Colonic mucosa (tissue), 4 donors: ENCODE results near the gene PDPR. TPM values are rescaled to one million over a fixed set of nuclear protein-coding genes. Genes with fewer than 3 reads are reported as not detected.
A peak's percentile ranks its signal among the peaks of the same experiment; 100 is the strongest.
"Not testable (repeated sequence)": the region's sequence is repeated elsewhere in the genome, so short reads cannot be mapped to it uniquely, and the experiment has no call there.

Experiments
- DNase-seq: peaks from one replicate; pipeline ENCODE4 v3.0.0-alpha.2; 2020
- H3K27ac ChIP-seq: fragments of 200-600 bp; one replicate; pipeline ENCODE4 v1.8.0; 2021
- H3K27me3 ChIP-seq: fragments of 200-600 bp; one replicate; pipeline ENCODE4 v1.8.0; 2021
- H3K36me3 ChIP-seq: fragments of 200-600 bp; one replicate; pipeline ENCODE4 v1.8.0; 2021
- H3K4me1 ChIP-seq: fragments of 200-600 bp; one replicate; pipeline ENCODE4 v1.8.0; 2021; ENCODE audit warnings: mild to moderate bottlenecking
- H3K4me3 ChIP-seq: fragments of 200-600 bp; one replicate; pipeline ENCODE4 v1.8.0; 2021
- H3K9ac ChIP-seq, 2 donors: one replicate each; pipeline ENCODE4 v1.7.0; 2013; ENCODE audit warnings: control low read depth in 2 of 2, low read depth in 2 of 2, low read length in 2 of 2
- H3K9me3 ChIP-seq: fragments of 200-600 bp; one replicate; pipeline ENCODE4 v1.8.0; 2021
- intact Hi-C: fragments of 100-400 bp; cut with DNase I; formaldehyde crosslinking; loops from one replicate; pipeline ENCODE4 v1.14.1; 2022
- total RNA-seq, 2 donors: library from RNA; stranded (reverse); fragmentation: NEBNext Ultra II Directional in 1 of 2; extraction: Animal tissue kit (Norgen Biotek cat#: 25700) in 1 of 2; gene quantifications; one replicate each; pipeline ENCODE4 v1.2.1, GENCODE V29; 2021
- donor health status: healthy.
- donor health status: DM: no; HTN: no; CAD: no.
- donor health status: DM: no; HTN: no; CAD: no.

Gene PDPR
- total RNA-seq: 10 to 100 TPM; 13.7 to 18.9 TPM

DNA sequence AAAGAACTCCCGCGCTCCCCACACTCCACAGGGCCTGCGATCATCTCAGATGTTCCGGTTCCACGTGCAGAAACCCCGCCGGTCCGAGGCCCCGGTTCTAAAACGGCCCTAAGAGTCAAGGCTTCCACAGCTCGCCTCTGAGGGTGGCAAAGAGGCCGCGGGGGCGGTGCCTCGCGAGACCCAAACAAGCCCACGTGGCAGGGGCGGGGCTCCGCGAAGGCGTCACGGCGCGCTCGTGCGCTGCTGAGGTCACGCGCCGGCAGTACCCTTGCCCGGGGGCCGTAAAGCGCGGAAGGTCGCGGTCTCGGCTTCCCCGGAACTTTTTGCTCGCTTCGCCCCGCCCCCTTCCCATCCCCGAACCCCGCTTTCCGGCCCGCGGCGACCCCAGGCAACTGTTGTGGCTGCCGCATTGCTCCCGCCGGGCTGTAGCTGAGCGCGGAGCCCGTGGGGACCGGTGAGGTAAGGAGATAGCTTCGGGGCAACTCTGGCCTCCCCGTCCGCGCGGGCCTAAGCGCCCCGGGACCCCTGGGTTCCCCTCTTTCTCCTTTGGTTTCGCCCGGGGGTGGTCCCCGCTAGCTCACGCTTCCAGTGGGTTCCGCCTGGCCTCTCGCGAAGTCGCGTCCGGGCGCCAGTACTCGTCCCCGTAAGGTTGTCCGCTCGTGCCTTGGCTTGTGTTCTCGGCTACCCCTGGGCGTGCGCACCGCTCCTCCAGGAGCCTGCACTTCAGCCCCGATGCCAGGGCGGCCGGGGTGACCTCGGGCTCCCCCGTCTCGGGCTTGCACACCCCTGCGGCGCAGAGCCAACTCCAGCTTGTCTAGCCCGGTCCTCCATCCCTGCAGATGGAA, at the start of gene PDPR:
TSS of gene PDPR (plus strand) at position 351 of the 845 bp plus-strand sequence. CDS start 6,161 bp downstream, outside the sequence.
- H3K4me1 ChIP-seq, H3K27me3 ChIP-seq, H3K9me3 ChIP-seq, intact Hi-C loops, H3K36me3 ChIP-seq: not testable (repeated sequence)
- peak within 1 kb of the TSS; percentile 46 to 76 for H3K9ac ChIP-seq
- H3K4me3 ChIP-seq: peak within 1 kb of the TSS; percentile 67
- DNase-seq: peak; percentile 94
- peak within 1 kb of the TSS; percentile 17 for H3K27ac ChIP-seq

DNA sequence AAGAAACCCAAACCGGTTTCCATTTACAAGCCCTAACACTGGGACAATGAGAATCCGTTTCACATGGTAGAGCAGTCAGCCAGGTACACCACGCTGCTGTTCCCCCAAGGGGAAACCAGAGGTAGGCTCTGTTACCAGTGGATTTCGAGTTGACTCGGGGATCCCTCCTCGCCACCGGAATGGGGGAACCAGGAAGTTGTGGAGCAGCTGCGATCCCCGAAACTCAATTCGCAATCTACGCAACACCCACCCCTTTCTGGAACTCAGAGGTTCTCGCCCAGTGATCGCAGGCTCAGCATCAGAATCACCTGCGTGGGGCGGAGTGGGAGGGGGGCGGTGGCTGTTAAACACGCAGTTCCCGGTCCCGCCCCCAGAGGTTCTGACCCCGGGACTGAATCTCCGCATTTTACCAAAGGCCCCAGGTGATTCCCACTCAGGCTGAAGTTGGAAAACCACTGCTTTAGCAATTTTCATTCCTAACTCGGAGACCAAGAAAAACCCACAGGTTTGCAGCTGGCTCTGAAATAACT, 49.2 kb upstream of the PDPR start:
- H3K4me1 ChIP-seq, H3K36me3 ChIP-seq, intact Hi-C loops, H3K9me3 ChIP-seq, H3K27me3 ChIP-seq: not testable (repeated sequence)
- peak overlapping the region; percentile 73 for H3K27ac ChIP-seq
- peak; percentile 75 for DNase-seq
- peak overlapping the region; percentile 67 for H3K4me3 ChIP-seq
- H3K9ac ChIP-seq: peak overlapping the region; percentile 54 to 79

DNA sequence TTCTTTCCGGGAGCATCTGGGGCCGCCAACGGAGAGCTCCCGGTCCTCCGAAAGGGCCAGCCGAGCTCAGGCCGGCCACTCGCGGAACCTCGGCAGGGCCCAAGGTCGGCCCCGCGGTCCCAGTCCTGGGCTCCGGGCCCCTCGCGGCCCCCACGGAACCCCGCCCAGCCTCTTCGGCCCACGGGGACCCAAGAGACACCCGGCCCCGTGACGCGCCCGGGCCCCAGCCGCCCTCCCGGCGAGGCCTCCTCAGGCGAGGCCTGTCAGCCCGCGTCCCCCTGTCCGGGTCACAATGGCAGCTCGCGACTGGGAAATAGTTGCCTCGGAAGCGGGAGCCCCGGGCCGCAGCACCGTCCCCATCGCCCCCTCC, 48.8 kb upstream of the PDPR start:
- DNase-seq, H3K36me3 ChIP-seq, H3K27me3 ChIP-seq, H3K4me1 ChIP-seq, intact Hi-C loops, H3K9me3 ChIP-seq: not testable (repeated sequence)
- peak overlapping the region; percentile 73 for H3K27ac ChIP-seq
- peak overlapping the region; percentile 67 for H3K4me3 ChIP-seq
- peak overlapping the region; percentile 54 to 79 for H3K9ac ChIP-seq

GRCh38 chr16:70065746-70066658, 48.1 kb upstream of the PDPR start:
- H3K9me3 ChIP-seq, H3K4me1 ChIP-seq, H3K36me3 ChIP-seq, H3K27me3 ChIP-seq, intact Hi-C loops: not testable (repeated sequence)
- H3K9ac ChIP-seq: peak overlapping the region; percentile 54 to 79
- peak overlapping the region; percentile 67 for H3K4me3 ChIP-seq
- peak; percentile 94 for DNase-seq
- peak overlapping the region; percentile 73 for H3K27ac ChIP-seq

DNA sequence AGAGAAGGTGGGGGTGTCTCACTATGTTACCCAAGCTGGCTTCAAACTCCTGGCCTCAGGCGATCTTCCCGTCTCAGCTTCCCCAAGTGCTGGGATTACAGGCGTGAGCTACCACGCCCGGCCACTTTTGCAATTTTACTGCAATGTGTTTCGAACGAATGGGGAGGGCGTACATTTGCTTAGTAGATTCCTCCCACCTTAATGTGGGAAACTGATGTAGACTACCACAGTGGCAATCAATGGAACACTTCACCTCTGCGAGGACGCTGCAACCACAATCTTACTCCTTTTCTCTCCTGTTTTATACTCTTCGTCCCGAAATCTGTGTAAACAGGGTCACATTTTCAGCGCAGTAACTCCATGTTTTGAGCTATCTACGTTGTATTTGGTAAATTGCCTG, 47.4 kb upstream of the PDPR start:
- H3K4me1 ChIP-seq, H3K9me3 ChIP-seq, intact Hi-C loops, H3K27ac ChIP-seq, H3K9ac ChIP-seq, H3K36me3 ChIP-seq, H3K4me3 ChIP-seq, H3K27me3 ChIP-seq: not testable (repeated sequence)
- DNase-seq: peak; percentile 48

DNA sequence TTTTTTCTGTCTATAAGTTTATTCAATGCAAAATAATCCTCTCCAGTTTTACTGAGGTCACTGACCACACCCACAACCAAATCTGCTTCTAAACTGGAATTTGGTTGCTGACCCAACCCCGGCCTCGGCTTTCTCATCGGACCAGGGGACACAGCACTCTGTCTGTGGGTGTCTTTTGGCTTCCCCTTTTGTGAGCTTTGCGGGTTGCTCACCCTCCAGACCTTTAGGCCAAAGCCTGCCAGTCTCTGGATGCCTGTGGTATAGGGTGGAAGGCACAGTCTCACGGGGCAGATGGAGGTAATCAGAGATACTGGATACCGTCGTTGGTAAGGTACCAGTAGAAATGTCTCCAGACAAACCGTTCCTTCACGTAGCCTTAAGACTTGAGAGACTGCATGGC, 35.1 kb upstream of the PDPR start:
- H3K4me3 ChIP-seq, H3K9ac ChIP-seq, intact Hi-C loops, H3K9me3 ChIP-seq, H3K36me3 ChIP-seq, H3K27ac ChIP-seq, H3K27me3 ChIP-seq, DNase-seq, H3K4me1 ChIP-seq: not testable (repeated sequence)

GRCh38 chr16:70081219-70081618, 32.9 kb upstream of the PDPR start:
- intact Hi-C loops: not testable (repeated sequence)

DNA sequence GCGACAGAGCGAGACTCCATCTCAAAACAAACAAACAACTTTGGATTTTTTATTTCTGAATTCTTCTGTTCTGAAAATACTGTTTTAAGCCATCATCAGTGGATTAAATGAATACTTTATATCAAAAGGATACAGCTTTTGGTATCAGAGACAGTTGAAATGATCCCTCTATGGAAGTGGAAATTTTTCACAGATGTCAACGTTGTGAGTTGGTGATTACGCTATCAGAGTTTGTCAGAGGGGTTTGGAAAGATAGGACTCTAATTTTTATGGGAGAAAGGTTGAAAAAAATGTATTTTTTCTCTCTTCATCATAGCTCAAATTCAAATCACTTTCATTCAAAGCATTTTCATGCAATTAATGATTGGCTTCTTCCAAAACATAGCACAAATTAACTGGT, 30.2 kb upstream of the PDPR start:
- H3K27ac ChIP-seq, H3K9ac ChIP-seq, H3K27me3 ChIP-seq, DNase-seq, H3K9me3 ChIP-seq, H3K36me3 ChIP-seq, H3K4me3 ChIP-seq, intact Hi-C loops, H3K4me1 ChIP-seq: not testable (repeated sequence)

More at GRCh38 chr16:70081219-70081618, 32.9 kb upstream of the PDPR start:
- H3K36me3 ChIP-seq, H3K27ac ChIP-seq, H3K4me3 ChIP-seq, H3K9ac ChIP-seq, H3K9me3 ChIP-seq, H3K4me1 ChIP-seq, DNase-seq, H3K27me3 ChIP-seq: not testable (repeated sequence)

- H3K27ac ChIP-seq: not testable (repeated sequence)
Measured at GRCh38 chr16:70088160-70088559, 26.0 kb upstream of the PDPR start.

DNA sequence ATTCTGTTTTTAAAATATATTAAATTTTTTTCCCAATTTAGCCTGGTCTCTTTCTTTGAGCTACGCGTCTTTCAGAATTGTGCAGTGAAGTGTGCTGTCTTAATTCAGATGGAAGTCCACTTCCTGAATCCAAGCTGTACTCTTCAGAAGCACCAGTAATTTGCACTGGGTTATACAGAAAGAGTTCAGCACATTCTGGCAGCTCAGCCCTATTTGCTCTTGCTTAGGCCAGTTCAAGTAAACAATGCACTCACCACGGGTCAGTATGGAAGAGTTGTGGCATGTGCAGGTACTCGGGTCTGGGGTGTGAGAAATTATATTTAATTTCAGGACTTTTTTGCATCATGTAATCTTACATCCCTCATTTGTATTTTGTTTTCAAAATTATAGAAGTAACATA, 25.3 kb upstream of the PDPR start:
- H3K9ac ChIP-seq, H3K4me1 ChIP-seq, H3K9me3 ChIP-seq, H3K27ac ChIP-seq, intact Hi-C loops, DNase-seq, H3K4me3 ChIP-seq, H3K36me3 ChIP-seq, H3K27me3 ChIP-seq: not testable (repeated sequence)

More at GRCh38 chr16:70088160-70088559, 26.0 kb upstream of the PDPR start:
- intact Hi-C loops, H3K27me3 ChIP-seq, H3K4me1 ChIP-seq, H3K9ac ChIP-seq, H3K4me3 ChIP-seq, DNase-seq, H3K36me3 ChIP-seq, H3K9me3 ChIP-seq: not testable (repeated sequence)

- H3K36me3 ChIP-seq, intact Hi-C loops, H3K4me1 ChIP-seq, H3K9me3 ChIP-seq, H3K27ac ChIP-seq, H3K9ac ChIP-seq, H3K4me3 ChIP-seq, H3K27me3 ChIP-seq, DNase-seq: not testable (repeated sequence)
Measured at GRCh38 chr16:70089289-70089688, 24.8 kb upstream of the PDPR start.

DNA sequence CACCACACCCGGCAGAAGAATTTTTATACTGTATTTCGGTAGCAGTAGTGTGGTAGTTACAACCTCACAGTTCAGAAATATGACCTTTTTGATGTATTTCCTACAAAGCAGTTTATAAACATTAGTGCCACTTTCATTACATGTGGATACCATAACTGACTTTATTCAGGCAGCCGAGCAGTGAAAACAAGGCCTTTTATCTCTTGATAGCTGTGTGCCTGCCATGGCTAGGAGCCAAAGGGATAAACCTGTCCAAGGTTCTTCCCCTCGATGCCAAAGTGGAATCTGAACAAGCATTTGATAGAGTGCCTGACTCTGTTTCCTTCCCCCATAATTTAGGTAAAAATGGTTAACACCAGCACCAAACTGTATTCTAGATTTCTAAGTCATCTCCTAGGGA, 23.0 kb upstream of the PDPR start:
- H3K9me3 ChIP-seq, H3K9ac ChIP-seq, H3K27me3 ChIP-seq, H3K27ac ChIP-seq, H3K36me3 ChIP-seq, H3K4me1 ChIP-seq, intact Hi-C loops, H3K4me3 ChIP-seq: not testable (repeated sequence)
- DNase-seq: peak; percentile 59

GRCh38 chr16:70094096-70094495, 20.0 kb upstream of the PDPR start:
- H3K9me3 ChIP-seq, DNase-seq, H3K4me3 ChIP-seq, H3K36me3 ChIP-seq, intact Hi-C loops, H3K27me3 ChIP-seq, H3K4me1 ChIP-seq, H3K9ac ChIP-seq, H3K27ac ChIP-seq: not testable (repeated sequence)
